HG03460 (cell line): ENCODE measurements around the gene SUMO3.

ENCODE experiments used
- ATAC-seq: cut with Tn5 transposase; IDR thresholded peaks from one replicate; pipeline ENCODE4 v1.9.1; 2021; ENCODE audit not compliant: unreplicated experiment

SUMO3 gene

GRCh38 chr21:44780767-44781459, 36.9 kb downstream of the SUMO3 start:
- no peak for ATAC-seq

GRCh38 chr21:44780137-44780502, 37.7 kb downstream of the SUMO3 start:
- no peak for ATAC-seq

GRCh38 chr21:44779417-44780136, 38.3 kb downstream of the SUMO3 start:
- no peak for ATAC-seq

GRCh38 chr21:44778983-44779382, 38.9 kb downstream of the SUMO3 start:
- no peak for ATAC-seq

- no peak for ATAC-seq
Measured at GRCh38 chr21:44778499-44778911, 39.4 kb downstream of the SUMO3 start.

- no peak for ATAC-seq
Measured at GRCh38 chr21:44778094-44778493, 39.8 kb downstream of the SUMO3 start.

GRCh38 chr21:44774972-44775371, 42.9 kb downstream of the SUMO3 start:
- ATAC-seq, result no peak

- no peak for ATAC-seq
Measured at GRCh38 chr21:44773291-44773932, 44.5 kb downstream of the SUMO3 start.

GRCh38 chr21:44771896-44772525, 45.9 kb downstream of the SUMO3 start:
- ATAC-seq, result no peak

GRCh38 chr21:44767834-44768831, 49.7 kb downstream of the SUMO3 start:
- no peak for ATAC-seq

- ATAC-seq, result no peak
Measured at GRCh38 chr21:44766818-44767354, 51.0 kb downstream of the SUMO3 start.

- no peak for ATAC-seq
Measured at GRCh38 chr21:44766014-44766817, 51.6 kb downstream of the SUMO3 start.

- ATAC-seq, result no peak
Measured at GRCh38 chr21:44765231-44766013, 52.4 kb downstream of the SUMO3 start.

- no peak for ATAC-seq
Measured at GRCh38 chr21:44764319-44765230, 53.3 kb downstream of the SUMO3 start.

- ATAC-seq, result no peak
Measured at GRCh38 chr21:44763451-44764318, 54.2 kb downstream of the SUMO3 start.

- no peak for ATAC-seq
Measured at GRCh38 chr21:44763050-44763378, 54.8 kb downstream of the SUMO3 start.
